Dendritic cell treated with granulocyte-macrophage colony-stimulating factor and Interleukin-4, amounts not matched to agents 40 ng/mL and 50 ng/mL, for 4 days (primary cell): Measurements from ENCODE around the gene ADIPOR2.

Experiments used
- H3K27ac Mint-ChIP-seq: one replicate; pipeline ENCODE4 v1.8.0; 2022; ENCODE audit warnings: mild to moderate bottlenecking, mixed read lengths
- H3K27me3 Mint-ChIP-seq: one replicate; pipeline ENCODE4 v1.8.0; 2022; ENCODE audit warnings: mild to moderate bottlenecking, mixed read lengths
- H3K36me3 Mint-ChIP-seq: one replicate; pipeline ENCODE4 v1.8.0; 2022; ENCODE audit warnings: low read depth, mixed read lengths
- H3K4me1 Mint-ChIP-seq: one replicate; pipeline ENCODE4 v1.8.0; 2022; ENCODE audit warnings: low read depth, mixed read lengths
- H3K4me3 Mint-ChIP-seq: one replicate; pipeline ENCODE4 v1.8.0; 2022; ENCODE audit warnings: mild to moderate bottlenecking, moderate library complexity, mixed read lengths
- H3K9me3 Mint-ChIP-seq: one replicate; pipeline ENCODE4 v1.8.0; 2022; ENCODE audit warnings: mixed read lengths
- intact Hi-C: fragments of 100-400 bp; cut with micrococcal nuclease; formaldehyde crosslinking; loops from one replicate; pipeline ENCODE4 v1.15.0; 2022

Gene ADIPOR2

DNA sequence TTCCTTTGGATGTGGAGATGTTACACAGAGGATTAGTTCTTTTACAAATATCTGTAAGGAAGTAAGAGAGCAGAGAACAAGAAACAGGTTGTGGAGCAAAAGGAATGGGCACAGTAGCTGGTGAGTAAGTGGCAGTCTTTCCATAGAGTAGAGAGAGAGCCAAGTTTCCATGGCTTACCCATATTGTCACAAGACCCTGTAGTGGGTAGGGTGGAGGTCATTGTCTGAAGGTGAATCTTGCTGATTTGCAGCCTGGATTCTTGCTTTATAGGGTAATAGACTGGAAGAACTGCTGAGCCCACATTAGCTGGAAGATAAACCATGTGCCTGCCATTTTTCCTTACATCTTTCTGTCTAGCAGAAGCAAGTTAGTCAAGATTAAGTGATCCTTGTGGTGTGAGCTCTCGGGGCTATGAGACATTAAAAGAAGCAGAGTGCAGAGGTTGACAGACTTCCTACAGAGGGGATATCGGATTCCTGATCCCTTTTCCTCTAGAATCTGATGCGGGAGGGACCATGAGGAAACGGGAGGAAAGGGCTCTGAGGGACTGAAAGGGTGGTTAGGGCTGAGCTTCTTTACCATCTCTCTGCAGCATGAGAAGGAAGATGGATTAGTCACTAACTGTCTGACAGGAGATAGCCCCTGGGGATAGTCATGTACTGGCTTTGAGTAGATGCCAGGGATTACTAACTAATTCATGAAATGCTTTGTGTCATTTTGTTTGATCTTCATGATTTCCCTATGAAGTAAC is 85.5 kb downstream of the ADIPOR2 start:
- H3K36me3 Mint-ChIP-seq: peaks cover 77% of the 10 kb centered on the region
- H3K9me3 Mint-ChIP-seq: no peaks in the 10 kb centered on the region
- intact Hi-C loops: no loop called here

DNA sequence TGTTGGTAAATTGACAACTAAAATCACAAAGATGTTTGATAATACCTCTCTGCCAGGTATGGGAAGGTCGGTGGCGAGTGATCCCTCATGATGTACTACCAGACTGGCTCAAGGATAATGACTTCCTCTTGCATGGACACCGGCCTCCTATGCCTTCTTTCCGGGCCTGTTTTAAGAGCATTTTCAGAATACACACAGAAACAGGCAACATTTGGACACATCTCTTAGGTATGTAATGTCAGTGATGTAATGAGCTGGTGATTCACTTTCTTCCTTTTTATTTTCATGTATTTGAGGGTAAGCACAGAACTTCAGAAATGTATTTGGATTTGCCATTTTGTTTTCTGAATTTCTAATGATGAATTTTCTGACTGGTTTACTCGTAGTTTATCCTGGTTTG is 86.9 kb downstream of the ADIPOR2 start:
- H3K27ac Mint-ChIP-seq: no peak overlapping the region
- H3K36me3 Mint-ChIP-seq: peaks cover 79% of the 10 kb centered on the region
- intact Hi-C loops: no loop called here
- H3K4me3 Mint-ChIP-seq: no peak overlapping the region
- no peaks in the 10 kb centered on the region for H3K9me3 Mint-ChIP-seq
- no peaks in the 10 kb centered on the region for H3K27me3 Mint-ChIP-seq
- H3K4me1 Mint-ChIP-seq: peaks cover 15% of the 10 kb centered on the region

More for the DNA sequence above, 85.5 kb downstream of the ADIPOR2 start:
- Mint-ChIP-seq H3K27me3 (no peaks in the 10 kb centered on the region), H3K27ac (peak overlapping the region; percentile 24), H3K4me3 (no peak overlapping the region), H3K4me1 (peaks cover 15% of the 10 kb centered on the region)

DNA sequence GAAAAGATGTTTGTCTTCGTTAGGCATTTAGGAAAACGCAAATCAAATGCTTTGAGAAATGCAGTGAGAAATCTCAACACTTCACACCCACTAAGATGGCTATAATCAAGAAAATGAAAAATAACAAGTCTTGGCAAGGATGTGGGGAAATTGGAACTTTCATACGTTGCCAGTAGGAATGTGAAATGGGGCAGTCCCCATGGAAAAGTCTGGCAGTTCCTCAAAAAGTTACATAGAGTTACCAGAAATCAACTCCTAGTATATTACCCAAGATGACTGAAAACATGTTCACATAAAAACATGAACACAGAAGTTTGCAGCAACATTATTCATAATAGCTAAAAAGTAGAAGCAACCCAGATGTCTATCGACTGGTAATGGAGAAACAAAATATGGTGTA is 88.0 kb downstream of the ADIPOR2 start:
- peaks cover 15% of the 10 kb centered on the region for H3K4me1 Mint-ChIP-seq
- intact Hi-C loops: no loop called here
- no peak overlapping the region for H3K4me3 Mint-ChIP-seq
- no peaks in the 10 kb centered on the region for H3K9me3 Mint-ChIP-seq
- no peaks in the 10 kb centered on the region for H3K27me3 Mint-ChIP-seq
- peaks cover 81% of the 10 kb centered on the region for H3K36me3 Mint-ChIP-seq
- no peak overlapping the region for H3K27ac Mint-ChIP-seq

DNA sequence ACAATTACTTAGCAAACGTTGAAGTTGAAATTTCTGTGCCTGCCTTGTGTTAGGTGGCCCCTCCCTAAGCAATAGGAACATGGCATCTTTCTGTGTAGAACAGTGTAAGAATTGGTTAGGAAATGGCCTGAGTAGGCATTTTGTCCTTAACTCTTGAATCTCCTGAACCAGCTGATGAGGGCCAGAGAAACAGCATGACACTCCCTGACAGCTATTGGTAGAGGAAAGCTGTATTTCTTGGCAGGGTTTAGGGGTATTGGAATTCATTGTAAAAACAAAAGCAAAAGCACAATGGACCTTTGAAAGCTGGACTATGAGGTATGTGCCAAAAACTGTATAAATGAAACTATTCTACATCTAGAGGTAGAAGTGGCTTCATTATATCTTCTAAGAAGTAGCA is 88.9 kb downstream of the ADIPOR2 start:
- Mint-ChIP-seq H3K27me3 (no peaks in the 10 kb centered on the region), H3K4me3 (no peak overlapping the region), H3K27ac (no peak overlapping the region), H3K4me1 (peaks cover 15% of the 10 kb centered on the region), H3K36me3 (peaks cover 80% of the 10 kb centered on the region), H3K9me3 (no peaks in the 10 kb centered on the region)
- intact Hi-C loops: no loop called here

DNA sequence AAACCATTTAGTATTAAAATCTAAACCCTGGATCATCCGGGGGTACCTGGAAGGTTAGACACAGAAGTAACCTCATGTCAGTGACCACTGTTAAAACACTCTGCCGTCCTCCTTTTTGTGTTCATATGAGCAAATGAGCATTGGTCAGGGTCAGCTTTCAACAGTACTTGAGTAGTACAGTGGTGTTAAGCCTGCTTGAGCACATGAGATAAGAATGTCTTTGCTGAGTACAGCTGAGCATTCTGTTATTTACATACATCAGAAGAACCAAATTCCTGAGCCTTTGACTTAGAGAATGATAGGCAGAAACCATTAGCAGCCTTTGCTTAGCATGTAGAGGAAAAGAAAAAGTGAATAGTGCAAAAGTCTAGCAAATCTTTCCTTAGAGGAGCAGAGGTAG is 90.9 kb downstream of the ADIPOR2 start:
- Mint-ChIP-seq H3K36me3 (peaks cover 81% of the 10 kb centered on the region), H3K27me3 (no peaks in the 10 kb centered on the region), H3K9me3 (no peaks in the 10 kb centered on the region), H3K4me3 (no peak overlapping the region), H3K4me1 (no peaks in the 10 kb centered on the region), H3K27ac (no peak overlapping the region)
- intact Hi-C loops: no loop called here

DNA sequence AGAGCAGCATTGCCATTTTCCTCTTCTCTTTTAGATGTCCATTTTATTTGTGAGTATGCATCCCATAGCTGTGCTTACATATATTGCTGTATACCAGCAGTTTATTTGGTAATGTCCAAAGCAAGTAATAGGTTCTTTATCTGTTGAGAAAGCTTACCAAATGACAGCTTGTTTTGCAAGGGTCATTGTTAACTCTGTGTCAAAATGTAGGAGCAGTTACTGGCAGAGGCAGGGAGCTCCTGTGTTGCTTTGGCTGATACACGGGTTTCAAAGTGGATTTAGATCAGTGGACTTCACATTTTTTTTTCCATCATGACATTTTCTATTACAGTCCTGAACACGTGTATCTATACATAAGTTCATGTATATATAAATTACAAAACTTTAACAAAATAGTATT is 91.3 kb downstream of the ADIPOR2 start:
- H3K9me3 Mint-ChIP-seq: no peaks in the 10 kb centered on the region
- no peaks in the 10 kb centered on the region for H3K4me1 Mint-ChIP-seq
- intact Hi-C loops: no loop called here
- peaks cover 85% of the 10 kb centered on the region for H3K36me3 Mint-ChIP-seq
- H3K27ac Mint-ChIP-seq: no peak overlapping the region
- no peak overlapping the region for H3K4me3 Mint-ChIP-seq
- no peaks in the 10 kb centered on the region for H3K27me3 Mint-ChIP-seq

DNA sequence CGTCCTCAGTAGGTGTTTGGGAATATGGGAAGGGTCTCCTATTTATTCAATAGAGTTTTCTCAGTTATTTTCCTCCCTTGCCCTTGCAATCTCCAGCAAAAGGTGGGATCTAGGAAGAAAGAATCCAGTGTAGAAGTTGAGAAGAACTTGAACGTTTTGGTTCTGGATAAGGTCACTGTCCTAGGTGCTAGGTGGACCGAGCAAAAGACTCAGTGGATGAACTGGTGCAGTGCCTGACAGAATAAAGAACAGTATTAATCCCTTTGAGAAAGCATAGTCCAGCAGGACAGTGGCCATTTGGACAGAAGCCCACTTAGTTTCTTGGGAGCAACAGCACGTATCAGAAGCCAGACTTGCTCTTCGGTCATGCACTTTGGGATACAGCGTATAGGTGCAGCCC is 96.8 kb downstream of the ADIPOR2 start:
- intact Hi-C loops: no loop called here
- Mint-ChIP-seq H3K4me3 (no peak overlapping the region), H3K9me3 (no peaks in the 10 kb centered on the region), H3K27ac (no peak overlapping the region), H3K4me1 (peaks cover 10% of the 10 kb centered on the region), H3K27me3 (no peaks in the 10 kb centered on the region), H3K36me3 (peaks cover 64% of the 10 kb centered on the region)

DNA sequence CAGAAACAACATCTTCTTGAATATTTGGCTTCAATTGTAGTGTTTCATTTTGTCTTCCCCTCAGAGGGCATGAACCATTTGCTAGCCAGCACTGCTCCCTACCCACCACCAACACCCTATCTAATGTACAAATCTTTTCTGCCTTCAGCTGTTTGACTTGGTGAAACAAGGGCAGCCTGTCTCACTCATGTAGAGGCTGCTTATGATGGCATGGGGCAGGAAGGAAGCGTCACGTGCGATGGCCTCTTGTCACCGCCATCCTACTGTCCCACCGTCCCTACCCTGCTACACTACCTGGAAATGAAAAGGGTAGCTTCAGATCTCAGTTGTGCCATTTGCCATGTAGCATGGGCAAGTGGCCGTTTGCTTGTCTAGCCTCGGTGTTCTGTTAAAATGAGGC is 99.6 kb downstream of the ADIPOR2 start:
- H3K36me3 Mint-ChIP-seq: peaks cover 48% of the 10 kb centered on the region
- H3K27me3 Mint-ChIP-seq: no peaks in the 10 kb centered on the region
- no peak overlapping the region for H3K4me3 Mint-ChIP-seq
- intact Hi-C loops: loop anchor here (10.0 kb wide), 1 partner anchor 244 kb away; no protein-coding TSS in a partner anchor
- H3K9me3 Mint-ChIP-seq: no peaks in the 10 kb centered on the region
- H3K4me1 Mint-ChIP-seq: peaks cover 14% of the 10 kb centered on the region
- H3K27ac Mint-ChIP-seq: no peak overlapping the region

DNA sequence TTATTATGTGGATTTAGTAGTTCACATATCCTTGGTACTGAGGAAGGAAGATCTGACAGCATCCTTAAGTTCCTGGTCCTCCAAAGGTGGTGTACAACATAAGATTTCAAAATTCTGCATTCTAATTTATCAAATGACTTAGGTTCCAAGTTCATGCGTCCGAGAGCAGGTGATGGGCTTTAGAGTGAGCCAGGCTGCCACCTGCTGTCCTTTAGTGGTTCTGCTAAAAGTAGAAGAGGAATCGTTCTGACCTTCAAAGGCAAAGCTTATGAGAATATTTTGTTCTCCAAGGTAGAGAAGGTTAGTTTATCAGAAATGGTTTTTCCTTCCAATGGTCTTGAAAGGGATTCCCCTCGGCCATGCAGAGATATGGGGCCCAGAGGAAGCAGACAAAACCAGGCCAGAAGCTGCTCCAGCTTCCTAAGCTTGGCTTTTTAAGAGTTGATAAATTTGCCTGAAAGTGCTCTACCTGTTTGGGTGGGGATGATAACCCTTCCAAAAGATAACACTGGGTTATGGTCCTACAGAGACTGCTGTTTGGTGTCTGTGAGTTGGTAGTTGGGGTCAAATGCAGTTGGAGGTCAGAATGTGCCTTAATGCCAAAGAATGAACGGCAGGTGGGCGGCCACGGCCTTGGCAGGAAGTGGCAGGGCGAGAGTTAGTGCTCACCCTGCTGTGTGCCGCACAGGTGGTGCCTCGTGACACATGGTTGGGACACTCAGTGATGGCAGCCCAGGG is 100.4 kb downstream of the ADIPOR2 start:
- Mint-ChIP-seq H3K36me3 (peaks cover 39% of the 10 kb centered on the region), H3K4me3 (no peak overlapping the region), H3K27ac (no peak overlapping the region), H3K27me3 (no peaks in the 10 kb centered on the region), H3K9me3 (no peaks in the 10 kb centered on the region), H3K4me1 (peaks cover 20% of the 10 kb centered on the region)
- intact Hi-C loops: loop anchor here (1.0 to 10.0 kb wide), 2 partner anchors 139 to 244 kb away; no protein-coding TSS in a partner anchor

DNA sequence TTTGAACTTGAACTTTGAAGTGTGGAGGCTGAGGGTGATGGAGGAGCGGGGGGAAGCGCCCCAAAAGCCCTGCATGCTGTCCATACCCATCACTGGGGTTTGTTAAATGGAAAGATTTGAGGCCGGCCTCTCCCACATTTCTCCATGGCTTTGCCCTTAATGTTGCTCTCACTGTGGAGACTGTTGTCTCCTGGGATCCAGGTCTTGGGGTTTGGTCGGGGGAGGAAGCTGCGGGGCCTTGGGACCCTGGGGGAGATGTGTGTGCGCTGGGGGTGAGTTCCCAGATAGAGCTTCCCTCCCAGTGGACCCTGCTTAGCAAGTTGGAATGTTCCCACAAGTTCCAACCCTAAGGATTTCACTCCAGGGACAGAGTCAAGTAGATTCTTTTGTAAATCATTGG is 101.5 kb downstream of the ADIPOR2 start:
- peaks cover 28% of the 10 kb centered on the region for H3K36me3 Mint-ChIP-seq
- intact Hi-C loops: loop anchor here (10.0 kb wide), 1 partner anchor 242 kb away; no protein-coding TSS in a partner anchor
- H3K4me3 Mint-ChIP-seq: no peak overlapping the region
- H3K27me3 Mint-ChIP-seq: no peaks in the 10 kb centered on the region
- no peaks in the 10 kb centered on the region for H3K9me3 Mint-ChIP-seq
- peaks cover 26% of the 10 kb centered on the region for H3K4me1 Mint-ChIP-seq
- no peak overlapping the region for H3K27ac Mint-ChIP-seq

DNA sequence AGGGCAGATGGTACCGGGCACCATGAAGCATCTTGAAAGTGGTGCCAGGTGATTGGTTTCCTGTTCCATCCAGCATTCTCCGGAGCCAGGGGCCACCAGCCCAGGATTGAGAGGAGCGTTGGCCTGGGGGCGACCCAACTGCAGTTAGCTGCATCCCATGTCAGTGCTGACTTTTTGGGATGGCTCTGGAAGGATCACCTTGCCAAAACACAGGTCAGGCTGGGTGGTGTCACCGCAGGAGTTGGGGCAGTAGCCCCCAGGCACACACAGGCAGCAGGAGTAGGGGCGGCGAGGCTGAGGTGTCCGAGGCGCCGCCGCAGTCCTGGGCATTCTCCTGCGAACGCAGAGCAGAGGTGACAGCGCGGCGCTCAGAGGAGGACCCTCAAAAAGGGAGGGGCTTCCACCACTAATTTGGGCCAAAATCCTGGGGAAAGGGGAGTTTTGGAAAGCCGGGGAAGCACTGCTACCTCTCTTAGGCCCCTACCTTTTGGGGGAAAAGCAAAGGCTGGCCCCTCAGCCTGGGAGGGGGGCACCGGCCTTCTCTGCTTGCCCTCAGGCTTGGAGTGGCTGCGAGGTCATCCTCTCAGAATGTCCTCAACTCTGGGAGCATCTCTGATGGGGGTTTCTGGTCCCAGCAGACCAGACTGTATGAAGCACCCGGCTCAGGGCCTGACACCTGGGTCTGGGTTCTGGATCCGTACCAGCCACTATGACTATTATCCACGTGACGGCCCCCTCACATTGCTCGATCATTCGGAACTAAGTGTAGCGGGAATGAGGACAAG is 102.7 kb downstream of the ADIPOR2 start:
- Mint-ChIP-seq H3K9me3 (no peaks in the 10 kb centered on the region), H3K4me3 (no peak overlapping the region), H3K27ac (no peak overlapping the region), H3K36me3 (peaks cover 17% of the 10 kb centered on the region), H3K27me3 (no peaks in the 10 kb centered on the region), H3K4me1 (peaks cover 35% of the 10 kb centered on the region)
- intact Hi-C loops: loop anchor here (10.0 kb wide), 1 partner anchor 241 kb away; no protein-coding TSS in a partner anchor

DNA sequence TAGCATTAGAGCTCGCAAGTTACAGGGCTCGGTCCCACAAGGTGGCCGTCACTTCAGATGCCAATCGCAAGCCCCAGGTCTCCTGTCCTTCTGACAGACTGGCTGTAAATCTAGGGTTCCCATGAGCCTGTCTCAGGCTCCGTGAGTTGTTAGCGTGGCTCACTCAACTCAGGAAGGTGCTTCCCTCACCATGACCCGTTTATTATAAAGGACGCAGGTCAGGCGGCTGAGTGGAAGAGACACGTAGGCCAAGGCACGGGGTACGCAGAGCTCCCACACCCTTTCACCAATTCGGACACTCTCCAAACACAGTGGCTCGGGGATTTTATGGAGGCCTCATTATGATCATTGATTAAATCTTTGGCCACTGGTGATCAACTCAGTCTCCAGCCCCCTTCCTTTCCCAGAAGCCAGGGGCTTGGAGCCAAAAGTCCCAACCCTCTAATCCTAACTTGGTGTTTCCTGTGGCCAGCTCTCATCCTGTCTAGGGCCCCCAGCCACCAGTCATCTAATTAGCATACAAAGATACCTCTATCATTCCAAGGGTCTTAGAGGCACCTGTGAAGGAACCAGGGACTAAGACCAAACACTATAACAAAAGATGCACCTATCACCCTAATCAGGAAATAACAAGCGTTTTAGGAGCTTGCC is 103.7 kb downstream of the ADIPOR2 start:
- peaks cover 39% of the 10 kb centered on the region for H3K4me1 Mint-ChIP-seq
- intact Hi-C loops: loop anchor here (5.0 to 10.0 kb wide), 2 partner anchors 128 to 240 kb away; no protein-coding TSS in a partner anchor
- H3K27me3 Mint-ChIP-seq: no peaks in the 10 kb centered on the region
- H3K9me3 Mint-ChIP-seq: no peaks in the 10 kb centered on the region
- no peak overlapping the region for H3K27ac Mint-ChIP-seq
- peaks cover 9% of the 10 kb centered on the region for H3K36me3 Mint-ChIP-seq
- H3K4me3 Mint-ChIP-seq: no peak overlapping the region

DNA sequence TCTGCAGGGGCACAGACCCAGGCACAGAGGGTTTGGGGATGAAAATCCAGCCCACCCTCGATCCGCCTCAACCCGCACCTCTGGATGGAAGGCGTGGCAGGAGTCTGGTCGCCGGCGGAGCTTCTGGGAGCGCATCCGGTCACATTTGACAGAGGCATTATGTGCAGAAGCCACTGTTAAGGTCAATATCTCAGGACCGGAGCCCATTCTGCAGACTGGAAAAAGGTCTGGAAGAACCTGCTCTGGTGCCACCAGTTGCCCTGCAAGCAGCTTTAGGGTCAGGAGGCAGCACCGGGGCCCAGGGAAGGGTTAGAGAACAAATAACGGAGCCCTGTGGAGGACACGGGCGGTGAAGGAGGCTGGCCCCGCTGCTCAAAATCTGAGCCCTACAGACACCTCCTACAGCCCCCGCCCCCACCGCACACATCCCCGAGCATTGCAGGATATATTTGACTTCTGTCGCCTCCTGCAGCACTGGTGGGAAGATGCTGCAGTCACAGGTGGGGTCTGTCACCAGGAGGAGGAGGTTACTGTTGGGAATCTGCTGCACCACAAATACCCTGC is 104.4 kb downstream of the ADIPOR2 start:
- Mint-ChIP-seq H3K9me3 (no peaks in the 10 kb centered on the region), H3K27me3 (no peaks in the 10 kb centered on the region), H3K27ac (peak overlapping the region; percentile 96), H3K4me3 (no peak overlapping the region), H3K4me1 (peaks cover 38% of the 10 kb centered on the region), H3K36me3 (peaks cover 9% of the 10 kb centered on the region)
- intact Hi-C loops: loop anchor here (5.0 to 10.0 kb wide), 2 partner anchors 127 to 239 kb away; no protein-coding TSS in a partner anchor
